GM15510 (cell line): Measurements from ENCODE around the gene GHDC.

ENCODE experiments used
- POLR2A ChIP-seq: IDR thresholded peaks from 3 replicates; pipeline ENCODE4 v1.6.1; 2011; ENCODE audit warnings: borderline replicate concordance; ENCODE audit not compliant: insufficient read length; ENCODE audit errors: extremely low read depth

The GHDC gene

GRCh38 chr17:42210046-42210445, 15.8 kb upstream of the GHDC start:
- no peak for TF ChIP-seq POLR2A

- no peak for TF ChIP-seq POLR2A
Observed at GRCh38 chr17:42203354-42203753, 9.1 kb upstream of the GHDC start.

DNA sequence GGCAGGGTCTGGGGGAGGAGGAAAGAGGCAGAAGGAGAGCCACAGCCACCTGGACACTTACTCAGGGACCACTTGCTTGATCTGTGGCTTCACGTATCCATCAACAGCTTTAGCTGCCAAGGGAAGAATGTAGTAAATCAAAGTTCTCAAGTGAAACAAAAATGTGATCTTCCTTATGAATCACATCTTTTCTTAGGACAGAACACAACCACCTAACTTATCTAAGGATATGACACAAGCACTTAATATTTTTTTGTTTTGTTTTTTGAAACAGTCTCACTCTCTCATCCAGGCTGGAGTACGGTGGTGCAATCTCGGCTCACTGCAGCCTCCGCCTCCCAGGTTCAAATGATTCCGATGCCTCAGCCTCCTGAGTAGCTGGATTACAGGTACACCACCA, 8.4 kb upstream of the GHDC start:
- TF ChIP-seq POLR2A = no peak

DNA sequence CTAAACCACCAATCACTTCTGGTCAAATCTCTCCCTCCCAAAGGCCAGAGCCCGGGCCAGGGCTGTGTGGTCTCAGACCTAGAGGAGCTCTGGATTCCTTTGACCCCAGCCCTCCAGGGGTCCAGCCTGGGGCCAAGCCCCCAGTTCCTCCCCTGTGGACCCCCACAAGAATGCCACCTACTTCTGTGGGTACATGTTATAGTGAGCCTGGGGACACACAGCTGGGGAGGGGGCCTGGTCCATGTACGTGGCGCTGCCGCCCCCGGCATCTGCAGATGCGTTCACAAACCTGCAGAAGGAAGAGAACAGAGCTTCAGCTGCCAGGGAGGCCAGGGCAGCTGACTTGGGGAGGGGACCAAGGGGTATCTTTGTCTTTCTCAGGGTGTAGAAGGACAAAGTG, 7.9 kb upstream of the GHDC start:
- TF ChIP-seq POLR2A = no peak

DNA sequence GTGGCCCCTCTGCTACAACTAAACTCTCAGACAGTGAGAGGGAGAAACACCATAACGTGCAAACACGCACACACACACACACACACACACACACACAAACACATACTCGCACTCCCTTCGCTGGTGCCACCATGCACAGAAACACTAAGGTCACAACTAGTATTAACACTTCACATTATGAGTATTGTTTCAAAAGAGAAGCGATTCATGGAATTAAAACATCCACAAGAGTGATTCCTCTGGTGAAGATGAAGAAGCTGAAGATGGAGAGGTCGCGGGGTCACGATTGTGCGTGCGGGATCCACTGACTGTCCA, 7.1 kb upstream of the GHDC start:
- TF ChIP-seq POLR2A = no peak

DNA sequence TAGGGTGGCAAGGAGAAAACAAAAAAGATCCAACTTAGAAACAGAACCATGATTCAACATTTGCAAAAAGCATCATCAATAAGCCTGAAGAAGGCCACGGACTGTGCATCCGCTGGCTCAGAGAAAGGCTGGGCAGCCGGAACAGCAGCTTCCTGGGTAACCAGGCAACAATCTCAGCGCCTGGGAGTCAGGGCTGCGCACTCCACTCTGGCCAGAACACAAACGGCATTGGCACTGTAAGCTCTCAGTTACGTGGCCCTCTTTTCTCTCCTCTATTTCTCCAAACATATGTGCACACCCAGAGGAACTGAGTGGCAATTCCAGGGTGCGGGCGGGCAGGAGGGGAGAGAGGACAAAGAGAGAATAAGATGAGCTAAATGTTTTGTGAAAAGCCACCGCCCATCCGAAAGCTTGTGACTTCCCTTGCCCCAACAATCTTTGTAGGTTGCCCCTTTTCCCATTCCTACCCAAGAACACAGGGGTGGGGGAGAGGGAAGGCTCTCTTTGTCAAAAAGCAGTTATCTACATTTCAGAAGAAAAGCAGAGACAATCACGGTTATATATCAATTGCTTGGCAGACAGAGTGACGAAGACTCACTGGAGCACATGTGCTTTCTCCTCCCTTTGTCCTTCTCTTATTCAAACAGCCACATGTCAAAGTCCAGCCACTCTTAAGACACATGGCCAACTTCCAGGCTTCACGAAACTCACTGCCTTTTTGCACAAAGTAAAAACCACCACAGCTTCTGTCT, 6.6 kb upstream of the GHDC start:
- TF ChIP-seq POLR2A = no peak

DNA sequence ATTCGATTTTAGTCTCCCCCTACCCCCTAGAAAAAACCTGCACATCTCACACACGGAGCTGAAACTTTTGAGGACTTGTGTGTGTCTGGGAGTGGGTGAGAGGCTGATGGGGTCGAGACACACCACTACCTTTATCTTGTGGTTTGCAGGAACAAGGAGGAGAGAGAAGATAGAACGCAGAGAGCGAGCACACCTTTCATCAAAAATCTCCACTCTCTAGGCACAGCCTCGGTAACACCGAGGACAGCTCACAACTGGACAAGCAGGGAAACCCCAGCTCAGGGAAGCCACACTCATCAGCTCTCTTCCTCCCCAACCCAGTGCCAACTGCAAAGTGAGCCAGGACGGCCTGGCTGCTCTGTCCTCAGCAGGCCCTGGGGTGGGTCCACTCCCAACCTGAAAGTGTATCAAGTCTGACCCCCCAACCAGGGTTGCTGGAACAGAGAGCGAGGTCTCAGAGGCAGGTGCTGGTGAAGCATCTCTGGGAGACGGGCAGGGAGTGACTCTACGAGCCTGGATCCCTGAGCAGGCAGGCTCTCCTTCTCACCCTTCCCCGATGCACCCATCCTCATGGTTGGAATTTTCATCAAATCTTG, 5.2 kb upstream of the GHDC start:
- no peak for TF ChIP-seq POLR2A

DNA sequence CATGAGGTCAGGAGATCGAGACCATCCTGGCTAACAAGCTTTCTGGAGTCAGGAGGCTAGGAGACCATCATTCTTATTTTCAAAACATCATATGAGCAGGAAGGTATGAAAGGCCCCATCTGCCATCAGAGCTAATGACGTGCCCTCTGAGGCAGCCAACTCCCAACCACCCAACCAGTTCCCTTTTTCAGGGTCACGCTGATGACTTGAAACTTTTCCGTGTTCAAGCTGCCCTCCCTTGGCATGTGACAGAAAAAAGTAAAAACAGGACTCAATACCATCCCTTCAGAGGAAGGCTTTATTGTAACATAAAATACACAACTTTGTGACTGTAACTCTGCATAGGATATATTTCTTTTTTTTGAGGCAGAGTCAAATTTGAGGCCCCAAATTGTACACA, 4.6 kb upstream of the GHDC start:
- no peak for TF ChIP-seq POLR2A

DNA sequence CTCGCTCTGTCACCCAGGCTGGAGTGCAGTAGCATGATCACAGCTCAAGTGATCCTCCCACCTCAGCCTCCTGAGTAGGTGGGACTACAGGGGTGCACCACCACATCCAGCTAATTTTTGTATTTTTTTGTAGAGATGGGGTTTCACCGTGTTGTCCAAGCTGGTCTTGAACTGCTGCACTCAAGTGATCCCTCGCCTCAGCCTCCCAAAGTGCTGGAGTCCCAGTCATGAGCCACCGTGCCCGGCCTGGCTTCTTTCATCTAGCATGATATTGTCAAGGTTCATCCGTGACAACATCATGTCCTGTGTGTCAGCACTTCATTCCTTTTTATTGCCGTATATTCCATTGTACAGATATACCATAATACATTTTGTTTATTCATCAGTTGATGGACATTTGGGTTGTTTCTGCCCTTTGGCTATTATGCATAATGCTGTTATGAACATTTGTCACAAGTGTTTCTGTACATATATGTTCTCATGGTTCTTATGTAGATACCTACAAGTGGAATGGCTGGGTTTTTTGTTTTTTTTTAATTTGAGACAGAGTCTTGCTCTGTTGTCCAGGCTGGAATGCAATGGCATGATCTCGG, 3.4 kb upstream of the GHDC start:
- TF ChIP-seq POLR2A = no peak

DNA sequence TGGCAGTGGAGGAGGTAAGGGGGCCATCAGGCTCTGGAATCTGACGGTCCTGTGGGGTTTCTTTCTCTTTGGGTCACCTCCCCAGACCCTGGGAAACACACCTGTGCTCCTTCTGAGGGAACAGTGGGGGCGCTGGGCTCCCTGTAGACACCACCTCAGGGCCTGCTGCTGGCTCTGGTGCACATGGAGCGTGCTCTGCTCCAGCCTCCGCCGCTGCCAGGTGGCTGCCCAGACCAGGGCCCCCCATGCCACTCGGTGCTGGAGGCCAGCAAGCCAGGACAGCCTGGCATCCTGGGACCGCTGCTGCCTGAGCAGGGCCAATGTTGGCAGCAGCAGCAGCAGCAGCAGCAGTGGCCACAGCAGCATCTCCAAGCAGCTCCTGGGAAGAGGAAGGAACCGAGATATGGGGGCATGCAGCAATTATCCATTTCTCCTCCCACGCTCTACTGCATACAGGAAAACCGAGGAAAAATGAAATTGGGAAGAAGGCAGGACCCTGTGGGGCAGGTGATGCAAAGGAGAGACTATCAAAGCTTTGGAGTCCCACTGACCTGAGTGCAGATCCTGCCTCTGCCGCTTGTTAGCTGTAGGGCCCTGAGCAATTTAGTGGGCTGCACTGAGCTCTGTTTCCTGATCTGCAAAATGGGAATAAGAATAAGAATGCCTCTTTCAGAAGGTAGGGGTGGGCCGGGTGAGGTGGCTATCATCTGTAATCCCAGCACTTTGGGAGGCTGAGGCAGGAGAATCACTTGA, 902 bp downstream of the GHDC start:
- no peak for TF ChIP-seq POLR2A

DNA sequence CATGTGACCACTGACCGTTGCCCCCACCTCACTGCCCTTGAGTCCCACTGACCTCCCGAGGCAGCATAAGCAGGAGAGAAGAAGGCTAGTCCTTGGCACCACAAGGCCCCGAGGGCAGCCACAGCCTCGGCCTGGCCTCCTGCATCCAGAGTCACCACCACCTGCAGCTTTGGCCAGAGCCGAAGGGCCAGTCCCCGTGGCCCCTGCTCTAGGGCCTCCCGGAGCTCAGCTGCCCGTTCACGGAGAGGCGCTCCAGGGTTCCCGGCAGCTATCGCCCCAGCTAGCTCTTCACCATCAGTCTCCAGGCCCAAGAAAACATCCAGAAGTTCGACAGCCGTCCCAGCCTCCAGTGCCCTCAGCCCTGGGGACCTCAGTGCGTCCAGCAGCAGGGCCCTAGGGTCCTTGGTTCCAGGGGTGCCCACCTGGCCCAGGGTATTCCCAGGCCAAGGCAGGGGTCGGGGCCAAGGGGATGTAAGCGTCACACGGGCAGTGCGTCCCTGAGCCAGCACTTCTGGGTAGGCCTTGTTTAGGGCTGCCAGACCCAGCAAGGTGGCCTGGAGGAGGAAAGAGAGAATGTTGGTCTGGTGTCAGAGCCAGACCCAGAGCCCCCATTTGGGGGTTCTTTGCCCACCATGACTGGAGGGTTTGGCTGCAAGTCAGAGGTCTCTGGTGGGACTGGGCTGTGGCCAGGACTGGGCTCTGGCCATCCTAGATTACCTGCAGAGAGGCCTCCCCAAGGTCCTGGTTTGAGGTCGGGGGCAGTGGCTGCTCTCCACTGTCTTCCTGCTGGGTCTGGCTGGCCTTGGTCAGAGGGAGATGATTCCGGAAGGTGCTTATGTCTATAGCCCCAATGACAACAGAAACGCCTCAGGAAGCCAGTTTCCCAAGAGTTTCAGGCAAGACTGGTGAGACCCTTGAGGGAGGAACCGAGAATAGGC, 1.8 kb downstream of the GHDC start:
- no peak for TF ChIP-seq POLR2A

DNA sequence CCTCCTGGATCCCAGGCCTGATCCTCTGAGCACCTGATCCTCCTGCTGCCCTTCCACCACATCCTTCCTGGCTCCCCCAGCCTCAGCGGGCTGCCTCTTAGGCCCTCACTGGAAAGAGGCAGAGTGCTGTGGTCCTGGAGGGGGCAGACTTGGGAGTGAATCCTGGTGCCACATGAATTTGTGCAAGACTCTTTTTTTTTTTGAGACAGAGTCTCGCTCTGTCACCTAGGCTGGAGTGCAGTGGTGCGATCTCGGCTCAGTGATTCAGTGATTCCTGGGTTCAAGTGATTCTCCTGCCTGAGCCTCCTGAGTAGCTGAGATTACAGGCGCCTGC, 3.1 kb downstream of the GHDC start:
- no peak for TF ChIP-seq POLR2A

DNA sequence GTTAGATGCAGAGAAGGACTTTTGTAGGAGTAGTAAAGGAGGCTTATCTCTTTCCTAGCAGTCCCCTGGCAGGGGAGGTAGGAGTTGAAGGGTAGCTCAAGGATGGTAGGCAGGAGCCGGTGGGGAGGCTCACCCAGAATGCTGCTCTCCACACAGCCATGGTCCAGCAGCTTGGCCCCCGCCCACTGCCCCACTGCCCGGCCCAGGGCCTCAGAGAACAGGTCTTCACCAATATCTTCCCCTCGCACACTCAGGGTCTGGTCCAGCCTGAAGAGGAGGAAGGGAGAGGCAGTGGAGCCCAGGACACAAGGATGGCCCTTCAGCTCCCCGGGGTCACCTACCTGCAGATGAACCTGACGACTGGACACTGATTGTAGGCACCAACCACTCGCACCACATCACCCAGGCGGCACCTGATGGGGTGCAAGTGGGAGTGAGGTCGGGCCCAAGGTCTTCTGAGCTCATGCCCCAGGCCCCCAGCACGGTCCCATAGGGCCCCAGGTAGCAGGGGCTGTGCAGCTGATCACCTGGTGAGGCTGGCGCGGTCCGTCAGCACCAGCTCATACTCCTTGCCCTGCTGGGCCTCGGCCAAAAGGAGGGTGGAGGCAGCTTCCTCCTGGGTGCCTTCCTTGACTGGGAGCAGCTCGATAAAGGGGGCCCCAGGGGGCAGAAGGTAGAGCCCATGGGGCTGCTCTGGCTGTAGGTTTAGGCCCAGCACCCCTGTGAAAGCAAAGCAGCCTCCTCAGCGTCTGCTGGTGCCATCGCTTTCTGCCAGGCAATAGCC, 3.6 kb downstream of the GHDC start:
- no peak for TF ChIP-seq POLR2A

DNA sequence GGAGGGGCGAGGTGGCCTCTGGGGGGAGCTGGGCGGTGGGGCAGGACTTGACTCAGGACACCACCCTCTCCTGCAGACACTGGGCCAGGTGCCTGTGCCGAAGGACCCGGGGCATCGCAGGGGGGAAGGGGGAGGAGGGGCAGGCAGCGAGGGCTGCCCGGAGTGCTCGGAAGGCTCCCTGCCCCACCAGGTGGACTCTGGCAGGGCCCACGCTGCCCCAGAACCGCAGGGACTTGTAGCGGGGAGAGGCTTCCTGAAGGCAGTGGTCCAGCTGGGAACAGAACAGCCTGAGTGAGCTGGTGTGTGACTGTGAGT, 4.7 kb downstream of the GHDC start:
- no peak for TF ChIP-seq POLR2A
